Rectal smooth muscle tissue (tissue), 1 donor: ENCODE data around the gene OR6B3.
"Not testable (repeated sequence)": the region's sequence is repeated elsewhere in the genome, so short reads cannot be mapped to it uniquely, and the experiment has no call there.

Experiments used
- H3K27ac ChIP-seq: one replicate; pipeline ENCODE4 v1.7.0; 2013; ENCODE audit warnings: low read depth, low read length, inconsistent platforms
- H3K27me3 ChIP-seq: one replicate; pipeline ENCODE4 v1.7.0; 2013; ENCODE audit warnings: low read length; ENCODE audit not compliant: control insufficient read depth, insufficient read depth
- H3K36me3 ChIP-seq: one replicate; pipeline ENCODE4 v1.7.0; 2013; ENCODE audit warnings: low read length; ENCODE audit not compliant: control insufficient read depth, insufficient read depth
- H3K4me1 ChIP-seq: one replicate; pipeline ENCODE4 v1.7.0; 2013; ENCODE audit warnings: low read length; ENCODE audit not compliant: control insufficient read depth, insufficient read depth
- H3K4me3 ChIP-seq: one replicate; pipeline ENCODE4 v1.7.0; 2013; ENCODE audit warnings: low read length
- H3K9ac ChIP-seq: one replicate; pipeline ENCODE4 v1.7.0; 2013; ENCODE audit warnings: low read length

OR6B3 gene

GRCh38 chr2:240064898-240065297 is 11.6 kb upstream of the OR6B3 start:
- no peaks in the 10 kb centered on the region for H3K36me3 ChIP-seq
- H3K27ac ChIP-seq, result no peak overlapping the region
- no peak overlapping the region for H3K9ac ChIP-seq

GRCh38 chr2:240060977-240061591 is 7.8 kb upstream of the OR6B3 start:
- no peak overlapping the region for H3K4me3 ChIP-seq
- no peak overlapping the region for H3K9ac ChIP-seq
- H3K27ac ChIP-seq, result no peak overlapping the region
- H3K4me1 ChIP-seq, result no peaks in the 10 kb centered on the region
- H3K27me3 ChIP-seq, result no peaks in the 10 kb centered on the region
- H3K36me3 ChIP-seq, result no peaks in the 10 kb centered on the region

More at GRCh38 chr2:240064898-240065297, 11.6 kb upstream of the OR6B3 start:
- no peaks in the 10 kb centered on the region for H3K27me3 ChIP-seq
- no peaks in the 10 kb centered on the region for H3K4me1 ChIP-seq
- H3K4me3 ChIP-seq, result no peak overlapping the region

DNA sequence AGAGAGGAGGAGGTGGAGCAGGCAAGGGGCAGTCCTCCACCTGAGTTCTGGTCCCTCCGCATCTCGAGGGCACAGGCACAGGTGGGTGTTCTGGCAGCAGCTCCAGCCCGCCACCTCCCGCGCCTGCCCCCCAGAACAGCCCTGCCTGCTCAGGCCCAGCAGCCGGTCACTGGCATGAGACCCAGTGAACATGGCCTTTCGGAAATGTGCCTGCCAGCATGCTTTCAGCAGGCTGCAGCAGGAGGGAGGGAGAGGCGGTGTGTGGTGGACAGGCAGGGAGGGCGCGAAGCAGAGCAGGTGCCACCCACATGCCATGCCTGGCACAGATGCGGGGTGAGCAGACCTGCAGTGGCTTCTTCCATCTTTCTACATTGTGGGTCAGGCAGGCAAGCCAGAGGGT is 3.4 kb upstream of the OR6B3 start:
- H3K27me3 ChIP-seq, result peaks cover 10% of the 10 kb centered on the region
- no peak overlapping the region for H3K27ac ChIP-seq
- no peaks in the 10 kb centered on the region for H3K36me3 ChIP-seq
- H3K4me3 ChIP-seq, result no peak overlapping the region
- H3K4me1 ChIP-seq, result no peaks in the 10 kb centered on the region
- no peak overlapping the region for H3K9ac ChIP-seq

DNA sequence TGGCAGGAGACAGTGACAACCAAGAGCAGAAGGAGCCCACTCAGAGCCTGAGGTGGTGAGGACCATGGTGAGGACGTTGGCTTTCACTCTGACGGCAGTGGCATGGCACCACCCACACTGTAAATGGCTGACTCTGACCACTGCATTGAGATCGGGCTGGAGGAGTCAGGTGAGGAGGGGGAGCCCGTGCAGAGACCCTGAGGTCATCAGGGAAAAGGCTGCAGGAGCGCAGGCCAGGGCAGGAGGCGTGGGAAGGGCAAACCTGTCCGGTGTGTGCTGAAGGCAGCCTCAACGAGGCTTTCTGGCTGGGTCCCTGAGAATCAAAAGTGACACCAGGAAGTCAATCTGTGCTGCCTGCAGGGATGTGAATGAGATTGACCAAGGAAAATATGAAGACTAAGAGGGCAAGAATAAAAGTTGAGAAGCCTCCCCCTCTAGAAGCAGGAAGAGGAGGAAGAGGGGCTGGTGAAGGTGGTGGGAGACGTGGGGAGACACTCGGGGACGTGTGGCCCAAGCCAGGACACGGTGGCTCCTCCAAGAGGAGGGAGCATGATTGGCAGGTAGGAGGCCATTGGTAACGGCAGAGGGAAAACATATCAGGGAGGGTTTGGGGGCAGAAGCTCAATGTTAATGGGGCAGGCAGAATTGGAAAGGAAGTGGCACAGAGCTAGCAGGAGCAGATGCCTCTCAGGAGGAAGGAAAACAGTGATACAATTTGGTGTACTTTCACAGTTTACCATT is 2.0 kb upstream of the OR6B3 start:
- Histone ChIP-seq H3K4me1 (no peaks in the 10 kb centered on the region), H3K27me3 (peaks cover 10% of the 10 kb centered on the region), H3K4me3 (no peak overlapping the region), H3K36me3 (no peaks in the 10 kb centered on the region), H3K27ac (no peak overlapping the region), H3K9ac (no peak overlapping the region)

- Histone ChIP-seq H3K36me3 (no peaks in the 10 kb centered on the region), H3K27me3 (peaks cover 10% of the 10 kb centered on the region), H3K4me1 (no peaks in the 10 kb centered on the region), H3K27ac (no peak overlapping the region), H3K4me3 (no peak overlapping the region), H3K9ac (no peak overlapping the region)
These were observed 797 bp downstream of the OR6B3 start for GRCh38 chr2:240052524-240052923.

DNA sequence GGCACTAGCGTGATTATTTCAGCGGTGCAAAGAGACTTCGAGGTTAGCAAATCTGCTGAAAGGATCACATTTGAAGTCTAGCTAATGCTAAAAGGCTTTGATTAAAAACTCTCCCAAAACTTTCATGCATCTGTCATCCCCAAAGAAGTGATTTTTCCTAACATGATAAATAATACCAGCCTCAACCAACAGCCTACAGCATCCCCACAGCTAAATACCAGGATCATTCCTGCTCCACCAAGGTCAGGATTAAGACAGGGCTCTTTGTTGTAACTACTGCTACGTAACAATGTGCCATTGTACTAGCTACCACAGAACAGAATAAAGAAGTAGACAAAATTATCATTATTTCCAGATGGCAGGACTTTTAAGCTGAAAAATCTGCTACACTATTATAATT is 1.6 kb downstream of the OR6B3 start:
- H3K36me3 ChIP-seq, result no peaks in the 10 kb centered on the region
- no peak overlapping the region for H3K27ac ChIP-seq
- H3K27me3 ChIP-seq, result peaks cover 10% of the 10 kb centered on the region
- no peak overlapping the region for H3K9ac ChIP-seq
- H3K4me1 ChIP-seq, result no peaks in the 10 kb centered on the region
- no peak overlapping the region for H3K4me3 ChIP-seq

GRCh38 chr2:240050278-240050677 is 3.0 kb downstream of the OR6B3 start:
- Histone ChIP-seq H3K27me3 (peaks cover 10% of the 10 kb centered on the region), H3K9ac (no peak overlapping the region), H3K4me1 (no peaks in the 10 kb centered on the region), H3K27ac (no peak overlapping the region), H3K36me3 (no peaks in the 10 kb centered on the region), H3K4me3 (no peak overlapping the region)

DNA sequence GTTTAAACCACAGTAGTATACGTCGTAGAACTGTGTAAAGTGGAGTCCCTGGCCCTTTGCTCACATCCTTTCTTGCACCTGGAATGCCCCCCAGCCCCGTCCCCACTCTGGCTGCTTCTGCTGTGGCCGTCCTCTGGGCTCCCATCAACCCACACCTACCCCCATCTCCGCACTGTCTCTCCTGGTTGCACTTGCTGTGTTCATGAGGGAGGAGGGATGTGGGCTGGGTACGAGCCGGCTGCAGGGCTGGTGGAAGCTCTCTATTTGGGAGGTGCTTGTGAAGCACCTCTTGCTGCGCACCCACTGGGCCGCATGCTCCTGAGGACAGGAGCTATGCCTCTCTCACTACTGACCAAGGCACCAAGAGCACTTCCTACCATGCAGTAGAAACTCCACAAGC is 5.1 kb downstream of the OR6B3 start:
- no peaks in the 10 kb centered on the region for H3K27me3 ChIP-seq
- no peak overlapping the region for H3K4me3 ChIP-seq
- no peaks in the 10 kb centered on the region for H3K36me3 ChIP-seq
- H3K27ac ChIP-seq, result no peak overlapping the region
- no peak overlapping the region for H3K9ac ChIP-seq
- H3K4me1 ChIP-seq, result no peaks in the 10 kb centered on the region

- H3K4me3 ChIP-seq, result no peak overlapping the region
- H3K9ac ChIP-seq, result no peak overlapping the region
- H3K4me1 ChIP-seq, result no peaks in the 10 kb centered on the region
- peaks cover 5% of the 10 kb centered on the region for H3K27me3 ChIP-seq
- no peaks in the 10 kb centered on the region for H3K36me3 ChIP-seq
- H3K27ac ChIP-seq, result no peak overlapping the region
These were observed 8.2 kb downstream of the OR6B3 start for GRCh38 chr2:240045098-240045497.

GRCh38 chr2:240044096-240044495 is 9.2 kb downstream of the OR6B3 start:
- not testable (repeated sequence) for H3K27ac ChIP-seq, H3K9ac ChIP-seq, H3K27me3 ChIP-seq, H3K4me3 ChIP-seq, H3K36me3 ChIP-seq, H3K4me1 ChIP-seq

- Histone ChIP-seq H3K9ac (no peak overlapping the region), H3K27me3 (peaks cover 5% of the 10 kb centered on the region), H3K4me3 (no peak overlapping the region), H3K27ac (no peak overlapping the region), H3K36me3 (no peaks in the 10 kb centered on the region), H3K4me1 (no peaks in the 10 kb centered on the region)
These were observed 9.9 kb downstream of the OR6B3 start for GRCh38 chr2:240043279-240043989.

DNA sequence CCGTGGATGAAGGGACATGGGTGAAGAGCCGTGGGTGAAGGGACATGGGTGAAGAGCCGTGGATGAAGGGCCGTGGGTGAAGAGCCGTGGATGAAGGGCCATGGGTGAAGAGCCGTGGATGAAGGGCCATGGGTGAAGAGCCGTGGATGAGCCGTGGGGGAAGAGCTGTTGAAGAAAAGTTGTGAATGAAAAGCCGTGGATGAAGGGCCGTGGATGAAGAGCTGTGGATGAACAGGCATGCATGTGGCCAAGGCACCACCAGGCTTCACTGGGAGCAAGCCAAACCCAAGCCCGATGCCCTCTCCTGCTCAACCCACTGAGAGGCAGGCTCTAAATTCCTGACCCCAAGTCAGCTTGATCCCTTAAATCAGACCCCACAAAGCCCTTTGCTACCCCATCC is 10.6 kb downstream of the OR6B3 start:
- H3K4me1 ChIP-seq, result no peaks in the 10 kb centered on the region
- no peak overlapping the region for H3K4me3 ChIP-seq
- no peaks in the 10 kb centered on the region for H3K36me3 ChIP-seq
- H3K27ac ChIP-seq, result no peak overlapping the region
- peaks cover 5% of the 10 kb centered on the region for H3K27me3 ChIP-seq
- no peak overlapping the region for H3K9ac ChIP-seq
